Activated CD4-positive, alpha-beta T cell treated with anti-CD3 and anti-CD28 coated beads, Interleukin-2, amount 10 ng/mL, durations not matched to agents 7 days and 5 days (primary cell): Measurements from ENCODE around the gene MARCHF10. TPM values are rescaled to one million over a fixed set of nuclear protein-coding genes. Genes with fewer than 3 reads are reported as not detected.

Experiments used
- CTCF ChIA-PET: fragments of 350-600 bp; sonication (Branson Sonifier 250); formaldehyde crosslinking; loops from one replicate; lab custom pipeline; 2021; ENCODE audit warnings: antibody characterized with exemption; lab: Charles Lee
- POLR2A ChIA-PET: fragments of 350-600 bp; sonication (Branson Sonifier 250); formaldehyde crosslinking; loops from one replicate; lab custom pipeline; 2021; ENCODE audit warnings: antibody characterized with exemption; lab: Charles Lee
- DNase-seq: peaks from one replicate; pipeline ENCODE4 v3.0.0-alpha.2; 2020
- H3K27ac Mint-ChIP-seq: one replicate; pipeline ENCODE4 v1.8.0; 2021; ENCODE audit warnings: mild to moderate bottlenecking, moderate library complexity, mixed read lengths
- H3K27me3 Mint-ChIP-seq: one replicate; pipeline ENCODE4 v1.8.0; 2021; ENCODE audit warnings: mixed read lengths
- H3K36me3 Mint-ChIP-seq: one replicate; pipeline ENCODE4 v1.8.0; 2021; ENCODE audit warnings: low read depth, mixed read lengths
- H3K4me1 Mint-ChIP-seq: one replicate; pipeline ENCODE4 v1.8.0; 2021; ENCODE audit warnings: mixed read lengths
- H3K4me3 Mint-ChIP-seq: one replicate; pipeline ENCODE4 v1.8.0; 2021; ENCODE audit warnings: mild to moderate bottlenecking, moderate library complexity, mixed read lengths
- H3K9me3 Mint-ChIP-seq: one replicate; pipeline ENCODE4 v1.8.0; 2021; ENCODE audit warnings: mixed read lengths
- total RNA-seq, 2 experiments: library from RNA; stranded (reverse); gene quantifications; one replicate each; pipeline ENCODE4 v1.2.3, GENCODE V29; 2021

MARCHF10 gene
- total RNA-seq, 2 experiments from 2014 or later = not detected

GRCh38 chr17:62653002-62653825 lies 154.9 kb downstream of the MARCHF10 start:
- H3K27ac Mint-ChIP-seq = no peak overlapping the region
- DNase-seq = peak; percentile 60
- H3K4me3 Mint-ChIP-seq = peak overlapping the region; percentile 72
- ChIA-PET CTCF (interaction anchor here (0.5 kb wide), 1 partner anchor 20 kb away, joined by 3 read pairs; no protein-coding TSS in a partner anchor), POLR2A (no interaction called here)
- H3K4me1 Mint-ChIP-seq = peaks cover 23% of the 10 kb centered on the region
- H3K36me3 Mint-ChIP-seq = no peaks in the 10 kb centered on the region
- peaks cover 46% of the 10 kb centered on the region for H3K27me3 Mint-ChIP-seq
- H3K9me3 Mint-ChIP-seq = no peaks in the 10 kb centered on the region

- Mint-ChIP-seq H3K27ac (peak overlapping the region; percentile 78), H3K4me3 (peak overlapping the region; percentile 72), H3K27me3 (peaks cover 48% of the 10 kb centered on the region), H3K36me3 (no peaks in the 10 kb centered on the region), H3K4me1 (peaks cover 23% of the 10 kb centered on the region), H3K9me3 (no peaks in the 10 kb centered on the region)
- CTCF ChIA-PET = no interaction called here
- peak; percentile 19 for DNase-seq
- POLR2A ChIA-PET = no interaction called here
Measured at GRCh38 chr17:62652251-62653001, 155.7 kb downstream of the MARCHF10 start.

Other genes with a start within 250 kb of the MARCHF10 start
- gene MRC2, start 180.6 kb downstream of the MARCHF10 start, total RNA-seq = 1 to 10 TPM; 4.0 TPM
- gene TANC2, start 157.9 kb upstream of the MARCHF10 start, total RNA-seq = 10 to 100 TPM in 1 of 2 experiments, 1 to 10 TPM in 1; 9.8 to 10.1 TPM